HG03039 (cell line): ENCODE results near the gene STARD13.

Experiments
- ATAC-seq: cut with Tn5 transposase; IDR thresholded peaks from one replicate; pipeline ENCODE4 v1.9.1; 2021; ENCODE audit warnings: mild to moderate bottlenecking, moderate library complexity; ENCODE audit not compliant: unreplicated experiment

The STARD13 gene

GRCh38 chr13:33153421-33154404 lies 131.8 kb downstream of the STARD13 start:
- ATAC-seq, result no peak

GRCh38 chr13:33152389-33152788 lies 133.2 kb downstream of the STARD13 start:
- ATAC-seq, result no peak

GRCh38 chr13:33150662-33151061 lies 134.9 kb downstream of the STARD13 start:
- no peak for ATAC-seq

GRCh38 chr13:33150126-33150525 lies 135.4 kb downstream of the STARD13 start:
- no peak for ATAC-seq

- no peak for ATAC-seq
Observed at GRCh38 chr13:33147832-33148231, 137.7 kb downstream of the STARD13 start.

GRCh38 chr13:33146843-33147611 lies 138.5 kb downstream of the STARD13 start:
- peak; percentile 82 for ATAC-seq

GRCh38 chr13:33145667-33146066 lies 139.9 kb downstream of the STARD13 start:
- ATAC-seq, result no peak

GRCh38 chr13:33144358-33144784 lies 141.2 kb downstream of the STARD13 start:
- no peak for ATAC-seq

GRCh38 chr13:33139780-33140535 lies 145.6 kb downstream of the STARD13 start:
- ATAC-seq, result no peak

GRCh38 chr13:33139184-33139583 lies 146.4 kb downstream of the STARD13 start:
- ATAC-seq, result no peak

- ATAC-seq, result no peak
Observed at GRCh38 chr13:33138441-33138840, 147.1 kb downstream of the STARD13 start.

GRCh38 chr13:33137721-33138120 lies 147.8 kb downstream of the STARD13 start:
- no peak for ATAC-seq

- no peak for ATAC-seq
Observed at GRCh38 chr13:33135097-33135496, 150.5 kb downstream of the STARD13 start.

- no peak for ATAC-seq
Observed at GRCh38 chr13:33134213-33134612, 151.3 kb downstream of the STARD13 start.

GRCh38 chr13:33132644-33133440 lies 152.7 kb downstream of the STARD13 start:
- ATAC-seq, result no peak

- ATAC-seq, result no peak
Observed at GRCh38 chr13:33129886-33130285, 155.7 kb downstream of the STARD13 start.

- ATAC-seq, result no peak
Observed at GRCh38 chr13:33129094-33129832, 156.3 kb downstream of the STARD13 start.

GRCh38 chr13:33128134-33128533 lies 157.4 kb downstream of the STARD13 start:
- ATAC-seq, result no peak

- ATAC-seq, result no peak
Observed at GRCh38 chr13:33127009-33127551, 158.5 kb downstream of the STARD13 start.
